VCaP (cell line): ENCODE results near the gene ZNF784.

Source experiments
- H3K27ac ChIP-seq: fragments of 450-650 bp; 2 replicates; pipeline ENCODE4 v1.5.1; 2017
- TF ChIP-seq, protein P1 (sequence below): fragments of 450-650 bp; conservative IDR thresholded peaks from 2 replicates; pipeline ENCODE4 v1.5.1; 2017; ENCODE audit warnings: mild to moderate bottlenecking, moderate library complexity

ZNF784 gene

GRCh38 chr19:55623130-55623529 lies 1.2 kb downstream of the ZNF784 start:
- no peak overlapping the region for H3K27ac ChIP-seq
- TF ChIP-seq, protein P1, sequence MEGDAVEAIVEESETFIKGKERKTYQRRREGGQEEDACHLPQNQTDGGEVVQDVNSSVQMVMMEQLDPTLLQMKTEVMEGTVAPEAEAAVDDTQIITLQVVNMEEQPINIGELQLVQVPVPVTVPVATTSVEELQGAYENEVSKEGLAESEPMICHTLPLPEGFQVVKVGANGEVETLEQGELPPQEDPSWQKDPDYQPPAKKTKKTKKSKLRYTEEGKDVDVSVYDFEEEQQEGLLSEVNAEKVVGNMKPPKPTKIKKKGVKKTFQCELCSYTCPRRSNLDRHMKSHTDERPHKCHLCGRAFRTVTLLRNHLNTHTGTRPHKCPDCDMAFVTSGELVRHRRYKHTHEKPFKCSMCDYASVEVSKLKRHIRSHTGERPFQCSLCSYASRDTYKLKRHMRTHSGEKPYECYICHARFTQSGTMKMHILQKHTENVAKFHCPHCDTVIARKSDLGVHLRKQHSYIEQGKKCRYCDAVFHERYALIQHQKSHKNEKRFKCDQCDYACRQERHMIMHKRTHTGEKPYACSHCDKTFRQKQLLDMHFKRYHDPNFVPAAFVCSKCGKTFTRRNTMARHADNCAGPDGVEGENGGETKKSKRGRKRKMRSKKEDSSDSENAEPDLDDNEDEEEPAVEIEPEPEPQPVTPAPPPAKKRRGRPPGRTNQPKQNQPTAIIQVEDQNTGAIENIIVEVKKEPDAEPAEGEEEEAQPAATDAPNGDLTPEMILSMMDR: no peak

GRCh38 chr19:55622242-55622969 lies 2.0 kb downstream of the ZNF784 start:
- TF ChIP-seq, protein P1: no peak
- no peak overlapping the region for H3K27ac ChIP-seq

DNA sequence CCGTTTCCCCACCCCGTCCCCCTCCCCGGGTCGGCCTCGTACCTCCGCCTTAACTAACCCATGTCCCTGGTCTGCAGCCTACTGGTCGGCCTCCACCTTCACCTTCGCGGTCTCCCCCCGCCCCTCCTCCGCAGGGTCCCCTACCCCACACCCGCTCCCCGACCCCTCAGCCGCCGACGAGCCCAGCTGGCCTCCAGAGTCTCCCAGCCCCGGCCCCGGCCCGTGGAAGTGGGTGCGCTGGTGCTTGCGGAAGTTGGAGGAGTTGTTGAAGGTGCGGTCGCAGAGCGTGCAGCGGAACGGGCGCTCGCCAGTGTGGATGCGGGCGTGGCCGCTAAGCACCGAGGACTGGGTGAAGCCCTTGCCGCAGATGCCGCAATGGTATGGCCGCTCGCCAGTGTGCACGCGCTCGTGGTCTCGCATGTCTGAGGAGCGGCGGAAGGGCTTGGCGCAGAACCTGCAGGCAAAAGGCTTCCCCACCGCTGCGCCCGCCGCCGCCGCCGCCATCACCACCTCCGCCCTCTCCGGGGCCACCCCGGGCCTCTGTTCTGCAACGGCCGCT lies 2.6 kb downstream of the ZNF784 start:
- no peak overlapping the region for H3K27ac ChIP-seq
- TF ChIP-seq, protein P1: no peak

- TF ChIP-seq, protein P1: no peak
- H3K27ac ChIP-seq: no peak overlapping the region
Measured at GRCh38 chr19:55621205-55621672, 3.1 kb downstream of the ZNF784 start.

GRCh38 chr19:55620410-55621204 lies 3.8 kb downstream of the ZNF784 start:
- no peak overlapping the region for H3K27ac ChIP-seq
- TF ChIP-seq, protein P1: no peak

- TF ChIP-seq, protein P1: no peak
- no peak overlapping the region for H3K27ac ChIP-seq
Measured at GRCh38 chr19:55619286-55619685, 5.1 kb downstream of the ZNF784 start.

- TF ChIP-seq, protein P1: no peak
- H3K27ac ChIP-seq: no peak overlapping the region
Measured at GRCh38 chr19:55618426-55618825, 5.9 kb downstream of the ZNF784 start.
